ENCODE data around the gene ATP5F1E.

ATP5F1E gene

GRCh38 chr20:59044295-59044694 is 12.2 kb upstream of the ATP5F1E start:
- H2AFZ ChIP-seq (ENCODE audit: low read depth, low read length), result no peak overlapping the region
- no peak overlapping the region for H3K9ac ChIP-seq (ENCODE audit: low read depth, low read length)
- peaks cover 1% of the 10 kb centered on the region for H3K27me3 ChIP-seq (ENCODE audit: insufficient read depth, low read length, poor library complexity)
- no peak overlapping the region for H3K4me3 ChIP-seq (ENCODE audit: low read depth in 1 of 2, low read length in 2 of 2)
- H4K20me1 ChIP-seq (ENCODE audit: insufficient read depth, low read length), result peaks cover 30% of the 10 kb centered on the region
- no peak for DNase-seq
- no peak for ATAC-seq (ENCODE audit: insufficient read depth, low read depth)
- TF ChIP-seq EZH2 (IDR thresholded peaks at IDR 0.05; ENCODE audit: borderline replicate concordance, low read depth, low read length, severe bottlenecking), result no peak
- no peak for TF ChIP-seq CTCF (IDR thresholded peaks at IDR 0.05; ENCODE audit: borderline replicate concordance, extremely low read depth, low read length, poor library complexity, severe bottlenecking)
- no peaks in the 10 kb centered on the region for H3K9me3 ChIP-seq (ENCODE audit: insufficient read depth, low read length, severe bottlenecking)
- peaks cover 22% of the 10 kb centered on the region for H3K36me3 ChIP-seq (ENCODE audit: insufficient read depth, low read length)
- H3K27ac ChIP-seq (ENCODE audit: low read length), result no peak overlapping the region
- no peak overlapping the region for H3K4me2 ChIP-seq (ENCODE audit: insufficient read depth, low read length)
- H3K4me1 ChIP-seq (ENCODE audit: insufficient read depth, low read length), result peaks cover 38% of the 10 kb centered on the region
- peaks cover 37% of the 10 kb centered on the region for H3K79me2 ChIP-seq (ENCODE audit: insufficient read depth, low read length)

GRCh38 chr20:59043698-59044097 is 11.6 kb upstream of the ATP5F1E start:
- Histone ChIP-seq H3K79me2 (ENCODE audit: insufficient read depth, low read length) (peaks cover 43% of the 10 kb centered on the region), H3K27ac (ENCODE audit: low read length) (no peak overlapping the region), H3K36me3 (ENCODE audit: insufficient read depth, low read length) (peaks cover 24% of the 10 kb centered on the region), H3K4me3 (ENCODE audit: low read depth in 1 of 2, low read length in 2 of 2) (no peak overlapping the region), H3K27me3 (ENCODE audit: insufficient read depth, low read length, poor library complexity) (no peaks in the 10 kb centered on the region), H3K9me3 (ENCODE audit: insufficient read depth, low read length, severe bottlenecking) (no peaks in the 10 kb centered on the region), H3K4me1 (ENCODE audit: insufficient read depth, low read length) (peaks cover 39% of the 10 kb centered on the region), H4K20me1 (ENCODE audit: insufficient read depth, low read length) (peaks cover 31% of the 10 kb centered on the region), H3K4me2 (ENCODE audit: insufficient read depth, low read length) (peak overlapping the region; percentile 98; the same call in 1 of the 2 replicates), H3K9ac (ENCODE audit: low read depth, low read length) (no peak overlapping the region), H2AFZ (ENCODE audit: low read depth, low read length) (peak overlapping the region; percentile 67)
- DNase-seq (no peak), ATAC-seq (ENCODE audit: insufficient read depth, low read depth) (no peak)
- TF ChIP-seq EZH2 (IDR thresholded peaks at IDR 0.05; ENCODE audit: borderline replicate concordance, low read depth, low read length, severe bottlenecking), result no peak
- TF ChIP-seq CTCF (IDR thresholded peaks at IDR 0.05; ENCODE audit: borderline replicate concordance, extremely low read depth, low read length, poor library complexity, severe bottlenecking), result no peak

GRCh38 chr20:59042796-59043631 is 10.9 kb upstream of the ATP5F1E start:
- H3K36me3 ChIP-seq (ENCODE audit: insufficient read depth, low read length), result peaks cover 29% of the 10 kb centered on the region
- no peaks in the 10 kb centered on the region for H3K27me3 ChIP-seq (ENCODE audit: insufficient read depth, low read length, poor library complexity)
- H3K79me2 ChIP-seq (ENCODE audit: insufficient read depth, low read length), result peaks cover 49% of the 10 kb centered on the region
- H3K9me3 ChIP-seq (ENCODE audit: insufficient read depth, low read length, severe bottlenecking), result no peaks in the 10 kb centered on the region
- peak; percentile 95 for DNase-seq
- peaks cover 35% of the 10 kb centered on the region for H4K20me1 ChIP-seq (ENCODE audit: insufficient read depth, low read length)
- H3K4me1 ChIP-seq (ENCODE audit: insufficient read depth, low read length), result peaks cover 40% of the 10 kb centered on the region
- ATAC-seq (ENCODE audit: insufficient read depth, low read depth), result peak; percentile 96
- peak overlapping the region; percentile 100 for H2AFZ ChIP-seq (ENCODE audit: low read depth, low read length)
- H3K9ac ChIP-seq (ENCODE audit: low read depth, low read length), result peak overlapping the region; percentile 85
- H3K4me2 ChIP-seq (ENCODE audit: insufficient read depth, low read length), result peak overlapping the region; percentile 98
- H3K4me3 ChIP-seq (ENCODE audit: low read depth in 1 of 2, low read length in 2 of 2), result peak overlapping the region; percentile 84 to 95; a peak in 3 of 4 replicates
- peak overlapping the region; percentile 95 for H3K27ac ChIP-seq (ENCODE audit: low read length)
- TF ChIP-seq EZH2 (IDR thresholded peaks at IDR 0.05; ENCODE audit: borderline replicate concordance, low read depth, low read length, severe bottlenecking) (no peak), CTCF (IDR thresholded peaks at IDR 0.05; ENCODE audit: borderline replicate concordance, extremely low read depth, low read length, poor library complexity, severe bottlenecking) (no peak)
